ENCODE data around the gene SLC39A6.
"Not testable (repeated sequence)": the region's sequence is repeated elsewhere in the genome, so short reads cannot be mapped to it uniquely, and the experiment has no call there.

SLC39A6 gene

DNA sequence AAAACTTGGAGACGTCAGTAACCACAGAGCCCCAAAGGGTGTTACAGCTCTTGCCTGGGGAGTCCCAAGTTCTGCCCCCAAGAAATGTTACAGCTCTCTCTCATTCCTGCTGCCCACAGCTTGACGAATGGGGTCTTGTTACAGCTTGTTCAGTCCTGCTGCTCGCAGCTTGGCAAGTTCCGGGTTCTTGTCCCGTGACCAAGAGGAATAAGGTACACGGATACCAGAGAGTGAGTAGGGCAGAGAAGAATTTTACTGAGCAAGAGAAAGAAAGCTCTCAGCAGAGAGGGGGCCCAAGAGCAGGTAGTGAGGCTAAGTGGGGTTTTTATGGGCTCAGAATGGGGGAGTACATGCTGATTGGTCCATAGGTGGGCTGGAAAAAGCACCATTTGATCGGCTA lies 27.2 kb downstream of the SLC39A6 start:
- no peaks in the 10 kb centered on the region for H3K36me3 ChIP-seq (ENCODE audit: control insufficient read depth in 2 of 2, insufficient read depth in 2 of 2, low read length in 2 of 2)
- no peak overlapping the region for H3K9ac ChIP-seq (ENCODE audit: low read length in 2 of 2)
- no peak overlapping the region for H3K27ac ChIP-seq (ENCODE audit: low read length)
- H3K9me3 ChIP-seq (ENCODE audit: control insufficient read depth in 2 of 2, low read length in 2 of 2) = peaks cover 0 to 4% of the 10 kb centered on the region in 2 donors
- H3K4me1 ChIP-seq (ENCODE audit: control insufficient read depth, insufficient read depth, low read length) = no peaks in the 10 kb centered on the region
- H3K4me3 ChIP-seq (ENCODE audit: low read length in 2 of 2) = no peak overlapping the region
- no peaks in the 10 kb centered on the region for H3K27me3 ChIP-seq (ENCODE audit: control insufficient read depth in 1 of 2, insufficient read depth in 2 of 2, low read length in 2 of 2)

- H3K4me1 ChIP-seq (ENCODE audit: control insufficient read depth, insufficient read depth, low read length) = no peaks in the 10 kb centered on the region
- H3K4me3 ChIP-seq (ENCODE audit: low read length in 2 of 2) = no peak overlapping the region
- H3K36me3 ChIP-seq (ENCODE audit: control insufficient read depth in 2 of 2, insufficient read depth in 2 of 2, low read length in 2 of 2) = no peaks in the 10 kb centered on the region
- peaks cover 2 to 3% of the 10 kb centered on the region in 2 donors for H3K27me3 ChIP-seq (ENCODE audit: control insufficient read depth in 1 of 2, insufficient read depth in 2 of 2, low read length in 2 of 2)
- no peak overlapping the region for H3K9ac ChIP-seq (ENCODE audit: low read length in 2 of 2)
- H3K9me3 ChIP-seq (ENCODE audit: control insufficient read depth in 2 of 2, low read length in 2 of 2) = peaks cover 0 to 4% of the 10 kb centered on the region in 2 donors
- H3K27ac ChIP-seq (ENCODE audit: low read length) = no peak overlapping the region
Observed at GRCh38 chr18:36099311-36099710, 29.8 kb downstream of the SLC39A6 start.

- no peak overlapping the region for H3K4me3 ChIP-seq (ENCODE audit: low read length in 2 of 2)
- H3K4me1 ChIP-seq (ENCODE audit: control insufficient read depth, insufficient read depth, low read length) = no peaks in the 10 kb centered on the region
- peaks cover 0 to under 1% of the 10 kb centered on the region in 2 donors for H3K9me3 ChIP-seq (ENCODE audit: control insufficient read depth in 2 of 2, low read length in 2 of 2)
- peaks cover 3 to 5% of the 10 kb centered on the region in 2 donors for H3K27me3 ChIP-seq (ENCODE audit: control insufficient read depth in 1 of 2, insufficient read depth in 2 of 2, low read length in 2 of 2)
- H3K9ac ChIP-seq (ENCODE audit: low read length in 2 of 2) = no peak overlapping the region
- H3K27ac ChIP-seq (ENCODE audit: low read length) = no peak overlapping the region
- no peaks in the 10 kb centered on the region for H3K36me3 ChIP-seq (ENCODE audit: control insufficient read depth in 2 of 2, insufficient read depth in 2 of 2, low read length in 2 of 2)
Observed at GRCh38 chr18:36096955-36097354, 32.2 kb downstream of the SLC39A6 start.

DNA sequence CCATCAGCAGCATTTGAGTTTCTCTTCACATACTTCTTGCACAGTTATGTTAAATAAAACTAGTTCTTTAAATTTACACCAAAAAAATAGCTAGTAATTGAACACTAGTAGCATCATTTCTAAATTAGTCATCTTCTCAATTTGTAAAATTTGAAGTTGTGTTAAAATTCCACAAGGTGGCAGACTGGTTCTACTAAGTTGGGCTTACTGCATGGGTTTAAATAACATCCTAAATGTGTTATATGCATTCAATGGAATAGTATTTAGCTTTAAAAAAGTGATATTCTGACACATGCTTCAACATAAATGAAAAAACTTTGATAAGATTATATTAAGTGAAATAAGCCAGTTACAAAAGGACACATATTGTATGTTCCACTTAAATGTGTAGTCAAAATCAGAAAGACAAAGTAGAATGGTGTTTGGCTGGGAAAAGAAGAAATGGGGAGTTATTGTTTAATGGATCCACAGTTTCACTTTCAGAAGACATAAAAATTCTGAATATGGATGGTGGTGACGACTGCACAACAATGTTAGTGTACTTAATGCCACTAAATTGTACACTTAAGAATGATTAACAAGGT lies 33.1 kb downstream of the SLC39A6 start:
- Histone ChIP-seq H3K36me3 (ENCODE audit: control insufficient read depth in 2 of 2, insufficient read depth in 2 of 2, low read length in 2 of 2) (no peaks in the 10 kb centered on the region), H3K9ac (ENCODE audit: low read length in 2 of 2) (no peak overlapping the region), H3K4me3 (ENCODE audit: low read length in 2 of 2) (no peak overlapping the region), H3K27me3 (ENCODE audit: control insufficient read depth in 1 of 2, insufficient read depth in 2 of 2, low read length in 2 of 2) (peaks cover 3 to 5% of the 10 kb centered on the region in 2 donors), H3K4me1 (ENCODE audit: control insufficient read depth, insufficient read depth, low read length) (no peaks in the 10 kb centered on the region), H3K9me3 (ENCODE audit: control insufficient read depth in 2 of 2, low read length in 2 of 2) (no peaks in the 10 kb centered on the region), H3K27ac (ENCODE audit: low read length) (no peak overlapping the region)

- H3K36me3 ChIP-seq (ENCODE audit: control insufficient read depth in 2 of 2, insufficient read depth in 2 of 2, low read length in 2 of 2) = no peaks in the 10 kb centered on the region
- H3K4me1 ChIP-seq (ENCODE audit: control insufficient read depth, insufficient read depth, low read length) = no peaks in the 10 kb centered on the region
- peaks cover 3 to 5% of the 10 kb centered on the region in 2 donors for H3K27me3 ChIP-seq (ENCODE audit: control insufficient read depth in 1 of 2, insufficient read depth in 2 of 2, low read length in 2 of 2)
- H3K9me3 ChIP-seq (ENCODE audit: control insufficient read depth in 2 of 2, low read length in 2 of 2) = no peaks in the 10 kb centered on the region
- no peak overlapping the region for H3K4me3 ChIP-seq (ENCODE audit: low read length in 2 of 2)
- H3K9ac ChIP-seq (ENCODE audit: low read length in 2 of 2) = no peak overlapping the region
- H3K27ac ChIP-seq (ENCODE audit: low read length) = no peak overlapping the region
Observed at GRCh38 chr18:36094431-36094830, 34.7 kb downstream of the SLC39A6 start.

- H3K4me3 ChIP-seq (ENCODE audit: low read length in 2 of 2); H3K27ac ChIP-seq (ENCODE audit: low read length); H3K9me3 ChIP-seq (ENCODE audit: control insufficient read depth in 2 of 2, low read length in 2 of 2); H3K27me3 ChIP-seq (ENCODE audit: control insufficient read depth in 1 of 2, insufficient read depth in 2 of 2, low read length in 2 of 2); H3K36me3 ChIP-seq (ENCODE audit: control insufficient read depth in 2 of 2, insufficient read depth in 2 of 2, low read length in 2 of 2); H3K4me1 ChIP-seq (ENCODE audit: control insufficient read depth, insufficient read depth, low read length); H3K9ac ChIP-seq (ENCODE audit: low read length in 2 of 2): not testable (repeated sequence)
Observed at GRCh38 chr18:36092116-36092515, 37.0 kb downstream of the SLC39A6 start.

- H3K9me3 ChIP-seq (ENCODE audit: control insufficient read depth in 2 of 2, low read length in 2 of 2) = no peaks in the 10 kb centered on the region
- no peaks in the 10 kb centered on the region for H3K36me3 ChIP-seq (ENCODE audit: control insufficient read depth in 2 of 2, insufficient read depth in 2 of 2, low read length in 2 of 2)
- peaks cover 0 to 2% of the 10 kb centered on the region in 2 donors for H3K27me3 ChIP-seq (ENCODE audit: control insufficient read depth in 1 of 2, insufficient read depth in 2 of 2, low read length in 2 of 2)
- H3K27ac ChIP-seq (ENCODE audit: low read length) = no peak overlapping the region
- no peak overlapping the region for H3K4me3 ChIP-seq (ENCODE audit: low read length in 2 of 2)
- no peaks in the 10 kb centered on the region for H3K4me1 ChIP-seq (ENCODE audit: control insufficient read depth, insufficient read depth, low read length)
- no peak overlapping the region for H3K9ac ChIP-seq (ENCODE audit: low read length in 2 of 2)
Observed at GRCh38 chr18:36089001-36089400, 40.1 kb downstream of the SLC39A6 start.

DNA sequence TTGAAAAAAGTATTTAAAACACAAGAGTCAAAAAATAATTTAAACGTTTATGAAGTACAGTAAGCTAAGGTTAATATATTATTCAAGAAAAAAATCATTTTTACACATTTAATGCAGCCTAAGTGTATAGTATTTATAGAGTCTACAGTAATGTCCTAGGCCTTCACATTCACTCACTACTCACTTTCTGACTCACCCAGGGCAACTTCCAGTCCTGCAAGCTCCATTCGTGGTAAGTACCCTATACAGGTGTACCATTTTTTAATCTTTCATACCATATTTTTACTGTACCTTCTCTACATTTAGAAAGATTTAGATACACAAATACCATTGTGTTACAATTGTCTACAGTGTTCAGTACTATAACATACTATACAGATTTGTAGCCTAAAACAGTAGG lies 40.9 kb downstream of the SLC39A6 start:
- Histone ChIP-seq H3K36me3 (ENCODE audit: control insufficient read depth in 2 of 2, insufficient read depth in 2 of 2, low read length in 2 of 2) (no peaks in the 10 kb centered on the region), H3K9ac (ENCODE audit: low read length in 2 of 2) (no peak overlapping the region), H3K4me1 (ENCODE audit: control insufficient read depth, insufficient read depth, low read length) (no peaks in the 10 kb centered on the region), H3K27me3 (ENCODE audit: control insufficient read depth in 1 of 2, insufficient read depth in 2 of 2, low read length in 2 of 2) (no peaks in the 10 kb centered on the region), H3K9me3 (ENCODE audit: control insufficient read depth in 2 of 2, low read length in 2 of 2) (no peaks in the 10 kb centered on the region), H3K4me3 (ENCODE audit: low read length in 2 of 2) (no peak overlapping the region), H3K27ac (ENCODE audit: low read length) (no peak overlapping the region)

DNA sequence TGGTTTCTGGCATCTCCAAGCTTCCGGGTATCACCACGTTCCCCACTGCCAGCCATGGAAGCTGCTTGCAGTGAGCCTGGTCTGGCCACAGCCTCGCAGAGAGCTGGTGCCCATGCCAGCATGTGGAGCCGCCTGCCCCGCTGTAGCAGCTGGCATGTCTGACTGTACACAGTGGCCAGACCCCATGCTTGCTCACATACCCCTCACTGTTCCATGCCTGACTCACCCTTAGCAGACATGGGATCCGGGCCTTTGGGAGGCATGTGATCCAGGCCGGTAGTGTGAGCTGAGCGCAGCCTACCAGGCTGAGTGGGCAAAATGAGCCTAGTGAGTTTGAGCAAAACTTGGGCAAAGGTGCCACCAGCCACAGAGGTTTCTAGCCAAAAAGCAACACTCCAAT lies 43.0 kb downstream of the SLC39A6 start:
- H3K9ac ChIP-seq (ENCODE audit: low read length in 2 of 2) = no peak overlapping the region
- H3K9me3 ChIP-seq (ENCODE audit: control insufficient read depth in 2 of 2, low read length in 2 of 2) = no peaks in the 10 kb centered on the region
- H3K27me3 ChIP-seq (ENCODE audit: control insufficient read depth in 1 of 2, insufficient read depth in 2 of 2, low read length in 2 of 2) = no peaks in the 10 kb centered on the region
- H3K4me1 ChIP-seq (ENCODE audit: control insufficient read depth, insufficient read depth, low read length) = no peaks in the 10 kb centered on the region
- H3K4me3 ChIP-seq (ENCODE audit: low read length in 2 of 2) = no peak overlapping the region
- no peaks in the 10 kb centered on the region for H3K36me3 ChIP-seq (ENCODE audit: control insufficient read depth in 2 of 2, insufficient read depth in 2 of 2, low read length in 2 of 2)
- no peak overlapping the region for H3K27ac ChIP-seq (ENCODE audit: low read length)

DNA sequence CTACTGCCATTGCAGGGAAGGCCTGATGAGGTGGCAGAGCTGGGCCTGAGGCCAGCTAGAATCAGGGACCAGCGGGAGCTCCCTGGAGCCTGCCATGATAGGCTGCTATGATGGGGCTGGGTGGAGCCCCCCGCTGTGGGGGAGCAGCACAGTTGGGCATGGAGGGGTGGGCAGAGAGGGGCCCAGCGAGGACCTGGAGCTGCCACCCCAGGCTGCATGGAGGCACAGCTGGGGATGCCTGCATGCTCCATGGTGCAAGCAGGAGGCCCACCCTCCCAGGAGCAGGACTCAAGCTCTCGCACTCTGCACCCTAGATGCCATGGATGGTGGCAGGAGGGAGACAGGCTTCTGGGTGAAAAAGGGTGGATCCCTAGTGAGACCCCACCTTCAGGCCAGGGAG lies 43.9 kb downstream of the SLC39A6 start:
- no peaks in the 10 kb centered on the region for H3K4me1 ChIP-seq (ENCODE audit: control insufficient read depth, insufficient read depth, low read length)
- peaks cover 0 to under 1% of the 10 kb centered on the region in 2 donors for H3K9me3 ChIP-seq (ENCODE audit: control insufficient read depth in 2 of 2, low read length in 2 of 2)
- no peaks in the 10 kb centered on the region for H3K27me3 ChIP-seq (ENCODE audit: control insufficient read depth in 1 of 2, insufficient read depth in 2 of 2, low read length in 2 of 2)
- H3K4me3 ChIP-seq (ENCODE audit: low read length in 2 of 2) = no peak overlapping the region
- H3K27ac ChIP-seq (ENCODE audit: low read length) = no peak overlapping the region
- no peak overlapping the region for H3K9ac ChIP-seq (ENCODE audit: low read length in 2 of 2)
- no peaks in the 10 kb centered on the region for H3K36me3 ChIP-seq (ENCODE audit: control insufficient read depth in 2 of 2, insufficient read depth in 2 of 2, low read length in 2 of 2)

DNA sequence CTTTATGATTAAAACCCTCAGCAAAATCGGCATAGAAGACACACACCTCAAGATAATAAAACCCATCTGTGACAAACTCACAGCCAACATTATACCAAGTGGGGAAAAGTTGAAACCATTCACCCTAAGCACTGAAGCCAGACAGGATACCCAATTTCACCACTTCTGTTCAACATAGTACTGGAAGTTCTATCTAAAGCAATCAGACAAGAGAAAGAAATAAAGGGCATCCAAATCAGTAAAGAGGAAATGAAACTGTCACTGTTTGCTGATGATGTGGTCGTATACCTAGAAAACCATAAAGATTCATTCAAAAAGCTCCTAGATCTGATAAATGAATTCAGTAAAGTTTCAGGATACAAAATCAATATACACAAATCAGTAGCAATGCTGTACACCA lies 45.4 kb downstream of the SLC39A6 start:
- Histone ChIP-seq H3K4me3 (ENCODE audit: low read length in 2 of 2) (no peak overlapping the region), H3K9ac (ENCODE audit: low read length in 2 of 2) (no peak overlapping the region), H3K36me3 (ENCODE audit: control insufficient read depth in 2 of 2, insufficient read depth in 2 of 2, low read length in 2 of 2) (no peaks in the 10 kb centered on the region), H3K9me3 (ENCODE audit: control insufficient read depth in 2 of 2, low read length in 2 of 2) (peaks cover 0 to 12% of the 10 kb centered on the region in 2 donors), H3K27me3 (ENCODE audit: control insufficient read depth in 1 of 2, insufficient read depth in 2 of 2, low read length in 2 of 2) (no peaks in the 10 kb centered on the region), H3K4me1 (ENCODE audit: control insufficient read depth, insufficient read depth, low read length) (no peaks in the 10 kb centered on the region), H3K27ac (ENCODE audit: low read length) (no peak overlapping the region)
